Upper lobe of right lung (tissue), 1 donor: ENCODE measurements around the gene FOXO6. TPM values are rescaled to one million over a fixed set of nuclear protein-coding genes. Genes with fewer than 3 reads are reported as not detected.

Source experiments
- ATAC-seq: fragments of 200-7000 bp; cut with Tn5 transposase; one replicate; pipeline ENCODE4 v1.9.1; 2020; ENCODE audit warnings: mild to moderate bottlenecking, moderate library complexity
- DNase-seq: peaks from one replicate; pipeline ENCODE4 v3.0.0-alpha.2; 2020
- H3K27ac ChIP-seq: fragments of 200-600 bp; one replicate; pipeline ENCODE4 v1.8.0; 2022
- H3K27me3 ChIP-seq: fragments of 200-600 bp; one replicate; pipeline ENCODE4 v1.8.0; 2022; ENCODE audit warnings: mild to moderate bottlenecking
- H3K36me3 ChIP-seq: fragments of 200-600 bp; one replicate; pipeline ENCODE4 v1.8.0; 2022
- H3K4me1 ChIP-seq: fragments of 200-600 bp; one replicate; pipeline ENCODE4 v1.8.0; 2022
- H3K4me3 ChIP-seq: fragments of 200-600 bp; one replicate; pipeline ENCODE4 v1.8.0; 2022; ENCODE audit warnings: mild to moderate bottlenecking
- H3K9me3 ChIP-seq: fragments of 200-600 bp; one replicate; pipeline ENCODE4 v1.8.0; 2022
- CTCF ChIP-seq: fragments of 200-600 bp; IDR thresholded peaks from one replicate; pipeline ENCODE4 v1.8.0; 2022; ENCODE audit warnings: antibody characterized with exemption
- intact Hi-C: fragments of 100-400 bp; cut with DNase I; formaldehyde crosslinking; loops from one replicate; pipeline ENCODE4 v1.11.0; 2022
- total RNA-seq: library from RNA; stranded (reverse); fragmentation: NEBNext Ultra II Directional; extraction: Animal tissue kit (Norgen Biotek cat#: 25700); gene quantifications from one replicate; pipeline ENCODE4 v1.2.1, GENCODE V29; 2021
- donor health status: DM: no; HTN: yes; CAD: no; lungs with severe emphysema.

FOXO6 gene
- total RNA-seq, 1 donor from 2014 or later: 0.43 TPM

- Histone ChIP-seq H3K27me3 (no peaks in the 10 kb centered on the region), H3K4me3 (no peak overlapping the region), H3K9me3 (no peaks in the 10 kb centered on the region), H3K27ac (no peak overlapping the region), H3K36me3 (no peaks in the 10 kb centered on the region), H3K4me1 (peaks cover 11% of the 10 kb centered on the region)
- intact Hi-C loops: loop anchor here (5.0 to 10.0 kb wide), 2 partner anchors 93 to 140 kb away; no protein-coding TSS in a partner anchor
- no peak for ATAC-seq
- DNase-seq: no peak
- no peak for TF ChIP-seq CTCF
Measured at GRCh38 chr1:41417335-41417682, 56.1 kb downstream of the FOXO6 start.

- Histone ChIP-seq H3K27me3 (no peaks in the 10 kb centered on the region), H3K27ac (no peak overlapping the region), H3K4me3 (no peak overlapping the region), H3K36me3 (no peaks in the 10 kb centered on the region), H3K9me3 (no peaks in the 10 kb centered on the region), H3K4me1 (peaks cover 11% of the 10 kb centered on the region)
- TF ChIP-seq CTCF: no peak
- DNase-seq (no peak), ATAC-seq (peak; percentile 42)
- intact Hi-C loops: loop anchor here (5.0 to 10.0 kb wide), 2 partner anchors 93 to 140 kb away; no protein-coding TSS in a partner anchor
Measured at GRCh38 chr1:41417746-41418145, 56.5 kb downstream of the FOXO6 start.

- intact Hi-C loops: loop anchor here (5.0 to 10.0 kb wide), 2 partner anchors 94 to 142 kb away; no protein-coding TSS in a partner anchor
- peaks cover 11% of the 10 kb centered on the region for H3K4me1 ChIP-seq
- no peak overlapping the region for H3K27ac ChIP-seq
- no peaks in the 10 kb centered on the region for H3K9me3 ChIP-seq
- H3K27me3 ChIP-seq: no peaks in the 10 kb centered on the region
- H3K36me3 ChIP-seq: no peaks in the 10 kb centered on the region
- TF ChIP-seq CTCF: no peak
- ATAC-seq (peak; percentile 70), DNase-seq (peak; percentile 84)
- H3K4me3 ChIP-seq: no peak overlapping the region
Measured at GRCh38 chr1:41418857-41419583, 57.8 kb downstream of the FOXO6 start.

- no peaks in the 10 kb centered on the region for H3K36me3 ChIP-seq
- H3K4me3 ChIP-seq: no peak overlapping the region
- TF ChIP-seq CTCF: no peak
- no peaks in the 10 kb centered on the region for H3K9me3 ChIP-seq
- H3K4me1 ChIP-seq: peaks cover 11% of the 10 kb centered on the region
- ATAC-seq (no peak), DNase-seq (no peak)
- intact Hi-C loops: loop anchor here (5.0 to 10.0 kb wide), 2 partner anchors 95 to 142 kb away; no protein-coding TSS in a partner anchor
- H3K27me3 ChIP-seq: no peaks in the 10 kb centered on the region
- H3K27ac ChIP-seq: no peak overlapping the region
Measured at GRCh38 chr1:41419584-41420295, 58.5 kb downstream of the FOXO6 start.

- Histone ChIP-seq H3K4me3 (no peak overlapping the region), H3K36me3 (no peaks in the 10 kb centered on the region), H3K27ac (no peak overlapping the region), H3K27me3 (no peaks in the 10 kb centered on the region), H3K4me1 (peaks cover 11% of the 10 kb centered on the region), H3K9me3 (no peaks in the 10 kb centered on the region)
- TF ChIP-seq CTCF: no peak
- no peak for ATAC-seq
- intact Hi-C loops: no loop called here
- DNase-seq: no peak
Measured at GRCh38 chr1:41420351-41420750, 59.1 kb downstream of the FOXO6 start.
